IMR-90 (cell line): ENCODE results near the gene GOLGA3. TPM values are rescaled to one million over a fixed set of nuclear protein-coding genes. Genes with fewer than 3 reads are reported as not detected.
A peak's percentile ranks its signal among the peaks of the same experiment; 100 is the strongest.

Experiments used
- ATAC-seq: fragments of 200-7000 bp; cut with Tn5 transposase; 2 replicates; pipeline ENCODE4 v1.9.1; 2020; ENCODE audit warnings: low read depth, mild to moderate bottlenecking, moderate library complexity
- BruUV-seq: library from RNA; stranded (reverse); fragments of 400-500 nt; replicated peaks from 2 replicates; lab custom pipeline; 2021; lab: Mats Ljungman, UMichigan
- CTCF ChIA-PET: fragments of 300-600 bp; formaldehyde crosslinking; extraction: SDS; loops from one replicate; lab custom pipeline; 2021; ENCODE audit warnings: antibody characterized with exemption; lab: Yijun Ruan, JAX
- POLR2A ChIA-PET: fragments of 300-600 bp; sonication (Branson Sonifier 250); formaldehyde crosslinking; loops from one replicate; lab custom pipeline; 2022; ENCODE audit warnings: antibody characterized with exemption; ENCODE audit not compliant: unreplicated experiment; lab: Charles Lee
- DNase-seq: peaks from one replicate; pipeline ENCODE4 v3.0.0; 2013
- H2AFZ ChIP-seq: replicated peaks from 2 replicates; pipeline ENCODE3; 2013; ENCODE audit warnings: low read length, mild to moderate bottlenecking; ENCODE audit not compliant: poor library complexity
- H2AK5ac ChIP-seq: 2 replicates; pipeline ENCODE4 v1.6.1; 2013; ENCODE audit warnings: low read depth, low read length, inconsistent platforms
- H2AK9ac ChIP-seq: replicated peaks from 2 replicates; pipeline ENCODE3; 2013; ENCODE audit warnings: mild to moderate bottlenecking, low read depth, low read length, moderate library complexity; ENCODE audit not compliant: poor library complexity
- H2BK120ac ChIP-seq: 2 replicates; pipeline ENCODE4 v1.6.1; 2013; ENCODE audit warnings: low read depth, low read length, inconsistent platforms
- H2BK15ac ChIP-seq: 3 replicates; pipeline ENCODE4 v1.6.1; 2013; ENCODE audit warnings: low read depth, low read length, inconsistent platforms
- H2BK20ac ChIP-seq: 2 replicates; pipeline ENCODE4 v1.6.1; 2013; ENCODE audit warnings: low read depth, mild to moderate bottlenecking, inconsistent platforms, low read length, moderate library complexity
- H2BK5ac ChIP-seq: 2 replicates; pipeline ENCODE4 v1.6.1; 2013; ENCODE audit warnings: mild to moderate bottlenecking, low read depth, low read length, inconsistent platforms; ENCODE audit not compliant: poor library complexity, severe bottlenecking
- H3K14ac ChIP-seq: replicated peaks from 2 replicates; pipeline ENCODE4 v1.6.1; 2013; ENCODE audit warnings: low read depth, low read length, inconsistent platforms
- H3K18ac ChIP-seq: 2 replicates; pipeline ENCODE4 v1.6.1; 2013; ENCODE audit warnings: low read depth, low read length, control low read depth
- H3K23ac ChIP-seq: 2 replicates; pipeline ENCODE4 v1.6.1; 2013; ENCODE audit warnings: low read depth, low read length, inconsistent platforms
- H3K27ac ChIP-seq: 2 replicates; pipeline ENCODE4 v1.5.1; 2013; ENCODE audit warnings: mild to moderate bottlenecking, control low read depth, low read length; ENCODE audit not compliant: insufficient read depth
- H3K27me3 ChIP-seq: 2 replicates; pipeline ENCODE4 v1.6.1; 2013; ENCODE audit warnings: low read length; ENCODE audit not compliant: control insufficient read depth, insufficient read depth
- H3K36me3 ChIP-seq: 2 replicates; pipeline ENCODE4 v1.6.1; 2013; ENCODE audit warnings: low read length, mixed read lengths; ENCODE audit not compliant: control insufficient read depth, insufficient read depth
- H3K4ac ChIP-seq: 2 replicates; pipeline ENCODE4 v1.6.1; 2013; ENCODE audit warnings: low read depth, low read length, inconsistent platforms
- H3K4me1 ChIP-seq: 2 replicates; pipeline ENCODE4 v1.6.1; 2013; ENCODE audit warnings: low read length, mixed read lengths; ENCODE audit not compliant: control insufficient read depth, insufficient read depth
- H3K4me2 ChIP-seq: 2 replicates; pipeline ENCODE4 v1.6.1; 2013; ENCODE audit warnings: low read depth, mild to moderate bottlenecking, control low read depth, low read length, moderate library complexity
- H3K4me3 ChIP-seq: 2 replicates; pipeline ENCODE4 v1.5.1; 2013; ENCODE audit warnings: low read depth, mild to moderate bottlenecking, control low read depth, low read length, moderate library complexity; ENCODE audit not compliant: insufficient read depth
- H3K56ac ChIP-seq: 2 replicates; pipeline ENCODE4 v1.6.1; 2013; ENCODE audit warnings: low read length, inconsistent platforms; ENCODE audit not compliant: insufficient read depth; ENCODE audit errors: extremely low read depth
- H3K79me1 ChIP-seq, 2 experiments: 2 replicates each; pipeline ENCODE4 v1.6.1; 2013; ENCODE audit warnings: low read length in 2 of 2, inconsistent platforms in 1 of 2, low read depth in 1 of 2
- H3K9ac ChIP-seq: 2 replicates; pipeline ENCODE4 v1.6.1; 2013; ENCODE audit warnings: low read depth, low read length, control low read depth
- H3K9me1 ChIP-seq: 2 replicates; pipeline ENCODE4 v1.6.1; 2013; ENCODE audit warnings: low read length, inconsistent platforms; ENCODE audit not compliant: insufficient read depth
- H3K9me3 ChIP-seq: 2 replicates; pipeline ENCODE4 v1.6.1; 2013; ENCODE audit warnings: low read length; ENCODE audit not compliant: control insufficient read depth, insufficient read depth
- H4K20me1 ChIP-seq: 2 replicates; pipeline ENCODE4 v1.6.1; 2013; ENCODE audit warnings: low read length, inconsistent platforms; ENCODE audit not compliant: insufficient read depth
- H4K5ac ChIP-seq: 2 replicates; pipeline ENCODE4 v1.6.1; 2013; ENCODE audit warnings: mild to moderate bottlenecking, low read depth, low read length, control low read depth
- H4K8ac ChIP-seq, 2 experiments: 2 replicates each; pipeline ENCODE4 v1.6.1; 2013; ENCODE audit warnings: low read depth in 2 of 2, low read length in 2 of 2, control low read depth in 1 of 2, inconsistent platforms in 1 of 2
- H4K91ac ChIP-seq: 2 replicates; pipeline ENCODE4 v1.6.1; 2013; ENCODE audit warnings: low read depth, low read length, inconsistent platforms; ENCODE audit not compliant: insufficient read depth
- BHLHE40 ChIP-seq: fragments of 150-350 bp; IDR thresholded peaks from 2 replicates; pipeline ENCODE4 v1.6.1; 2016; ENCODE audit warnings: mild to moderate bottlenecking, low read depth, low read length
- CEBPB ChIP-seq: IDR thresholded peaks from 2 replicates; pipeline ENCODE4 v1.6.1; 2012; ENCODE audit warnings: low read depth, low read length, improper control_type of control experiment
- CHD1 ChIP-seq: IDR thresholded peaks from 2 replicates; pipeline ENCODE4 v1.6.1; 2012; ENCODE audit warnings: low read depth, low read length, improper control_type of control experiment
- ELK1 ChIP-seq: fragments of 150-350 bp; IDR thresholded peaks from 2 replicates; pipeline ENCODE4 v1.6.1; 2016; ENCODE audit warnings: low read depth, mild to moderate bottlenecking, low read length, moderate library complexity, borderline replicate concordance
- FOS ChIP-seq: fragments of 150-350 bp; IDR thresholded peaks from 2 replicates; pipeline ENCODE4 v1.6.1; 2016; ENCODE audit warnings: low read depth, low read length
- MAFK ChIP-seq: IDR thresholded peaks from 2 replicates; pipeline ENCODE4 v1.6.1; 2012; ENCODE audit warnings: low read depth, low read length, improper control_type of control experiment
- MAZ ChIP-seq: IDR thresholded peaks from 2 replicates; pipeline ENCODE4 v1.6.1; 2012; ENCODE audit warnings: low read depth, mild to moderate bottlenecking, low read length, improper control_type of control experiment, moderate library complexity, borderline replicate concordance
- MXI1 ChIP-seq: IDR thresholded peaks from 2 replicates; pipeline ENCODE4 v1.6.1; 2012; ENCODE audit warnings: low read depth, mild to moderate bottlenecking, low read length, moderate library complexity, borderline replicate concordance
- NFE2L2 ChIP-seq: fragments of 150-350 bp; IDR thresholded peaks from 2 replicates; pipeline ENCODE4 v1.6.1; 2016; ENCODE audit warnings: low read depth, mild to moderate bottlenecking, low read length
- POLR2A ChIP-seq: IDR thresholded peaks from 2 replicates; pipeline ENCODE4 v1.6.1; 2012; ENCODE audit warnings: mild to moderate bottlenecking, low read depth, low read length
- RAD21 ChIP-seq: IDR thresholded peaks from 2 replicates; pipeline ENCODE4 v1.6.1; 2012; ENCODE audit warnings: low read length, improper control_type of control experiment
- RCOR1 ChIP-seq: IDR thresholded peaks from 2 replicates; pipeline ENCODE4 v1.6.1; 2012; ENCODE audit warnings: mild to moderate bottlenecking, low read length, improper control_type of control experiment; ENCODE audit not compliant: insufficient replicate concordance
- RFX5 ChIP-seq: IDR thresholded peaks from 2 replicates; pipeline ENCODE4 v1.8.0; 2012; ENCODE audit warnings: low read depth, mild to moderate bottlenecking, low read length, moderate library complexity
- SMC3 ChIP-seq: fragments of 150-350 bp; IDR thresholded peaks from 2 replicates; pipeline ENCODE4 v1.6.1; 2016; ENCODE audit warnings: low read depth, mild to moderate bottlenecking, antibody characterized with exemption, low read length, moderate library complexity
- USF2 ChIP-seq: fragments of 150-350 bp; IDR thresholded peaks from 2 replicates; pipeline ENCODE4 v1.6.1; 2017; ENCODE audit warnings: mild to moderate bottlenecking, antibody characterized with exemption, low read length, low read depth
- WGBS, 2 experiments: methylation state at CpG; one replicate each; pipeline versions ENCODE4 v1.1.5 to v1.1.7; 2013; ENCODE audit warnings: missing lambda C conversion rate in 2 of 2; ENCODE audit not compliant: insufficient read length in 1 of 2; ENCODE audit errors: extremely low coverage in 2 of 2; 5-methylcytosine and 5-hydroxymethylcytosine counted together
- dilution Hi-C: fragments of 300-500 bp; cut with HindIII; formaldehyde crosslinking; loops from one replicate; pipeline ENCODE4 v1.14.3; 2018; ENCODE audit warnings: low sequenced_read_pairs; ENCODE audit not compliant: unreplicated experiment
- in situ Hi-C: fragments of 300-500 bp; cut with MboI; formaldehyde crosslinking; loops from 3 replicates; pipeline ENCODE4 v1.14.3; 2019; ENCODE audit warnings: low sequenced_read_pairs, inconsistent platforms, mixed read lengths
- intact Hi-C: fragments of 100-400 bp; cut with micrococcal nuclease; formaldehyde crosslinking; loops from 2 replicates; pipeline ENCODE4 v1.10.0; 2022
- polyA plus RNA-seq, 3 experiments: library from polyadenylated mRNA; depleted of rRNA; stranded (reverse); fragments of >200 nt; gene quantifications; 2 replicates each; pipeline ENCODE4 v1.2.3, GENCODE V29; 2012; ENCODE audit warnings: low replicate concordance in 1 of 3
- total RNA-seq: library from RNA; depleted of rRNA; stranded (reverse); fragments of >200 nt; gene quantifications from 2 replicates; pipeline ENCODE4 v1.2.3, GENCODE V29; 2012
- TF ChIP-seq, protein P1 (sequence below): conservative IDR thresholded peaks from 2 replicates; pipeline ENCODE4 v1.5.1; 2012; ENCODE audit warnings: mild to moderate bottlenecking, low read depth, low read length, improper control_type of control experiment

GOLGA3 gene
- total and polyA plus RNA-seq, 2 of the 4 experiments (the other 2 are of a cell fraction): 39.6 to 99.8 TPM

DNA sequence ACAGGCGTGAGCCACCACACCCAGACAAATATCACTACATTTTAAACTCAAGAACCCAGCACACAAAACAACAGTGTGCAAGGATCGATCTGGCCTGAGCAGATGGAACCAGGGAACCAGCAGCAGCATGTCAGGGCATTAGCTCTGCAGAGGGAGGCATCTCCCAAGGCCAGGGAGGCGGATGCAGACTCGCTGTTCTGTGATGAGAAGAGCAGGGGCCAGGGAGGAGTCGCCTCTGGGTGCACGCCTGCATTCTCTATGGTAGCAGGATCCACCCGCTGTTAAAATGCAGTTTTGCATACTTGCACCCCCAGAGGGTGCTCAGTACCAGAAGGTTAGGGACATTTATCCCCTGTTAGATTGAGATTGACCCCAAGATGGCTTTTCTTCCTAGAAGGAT lies 100.2 kb downstream of the GOLGA3 start:
- Histone ChIP-seq H3K4me3 (no peak overlapping the region), H2BK5ac (no peak overlapping the region), H2AK5ac (no peak overlapping the region), H3K9ac (no peak overlapping the region), H2AFZ (no peak overlapping the region), H4K5ac (no peak overlapping the region), H3K27me3 (no peaks in the 10 kb centered on the region), H2BK20ac (no peak overlapping the region), H3K56ac (no peak overlapping the region), H4K8ac (no peak overlapping the region), H3K36me3 (peaks cover 71% of the 10 kb centered on the region), H4K91ac (no peak overlapping the region), H2BK120ac (no peak overlapping the region), H3K79me1 (peaks cover 26 to 40% of the 10 kb centered on the region in 2 experiments), H3K4me2 (no peak overlapping the region), H3K4me1 (no peaks in the 10 kb centered on the region), H2AK9ac (peak overlapping the region; percentile 76), H3K23ac (no peak overlapping the region), H3K4ac (no peak overlapping the region), H4K20me1 (peaks cover 22% of the 10 kb centered on the region), H3K18ac (no peak overlapping the region), H3K27ac (no peak overlapping the region), H3K14ac (no peak overlapping the region), H3K9me1 (no peaks in the 10 kb centered on the region), H3K9me3 (no peaks in the 10 kb centered on the region), H2BK15ac (no peak overlapping the region)
- intact Hi-C loops: no loop called here
- ATAC-seq: no peak
- dilution Hi-C loops: no loop called here
- BruUV-seq: no TSS peak
- in situ Hi-C loops: no loop called here
- WGBS, 2 experiments: no CpG with 5 or more reads among the region's 7 CpGs
- CTCF ChIA-PET: no interaction called here
- POLR2A ChIA-PET: no interaction called here
- TF ChIP-seq BHLHE40 (no peak), USF2 (no peak), RAD21 (no peak), NFE2L2 (no peak), CEBPB (no peak), MAZ (no peak), RCOR1 (no peak), RFX5 (no peak), FOS (no peak), POLR2A (no peak), MAFK (no peak), CHD1 (no peak), ELK1 (no peak), SMC3 (no peak), MXI1 (no peak)
- TF ChIP-seq, protein P1, sequence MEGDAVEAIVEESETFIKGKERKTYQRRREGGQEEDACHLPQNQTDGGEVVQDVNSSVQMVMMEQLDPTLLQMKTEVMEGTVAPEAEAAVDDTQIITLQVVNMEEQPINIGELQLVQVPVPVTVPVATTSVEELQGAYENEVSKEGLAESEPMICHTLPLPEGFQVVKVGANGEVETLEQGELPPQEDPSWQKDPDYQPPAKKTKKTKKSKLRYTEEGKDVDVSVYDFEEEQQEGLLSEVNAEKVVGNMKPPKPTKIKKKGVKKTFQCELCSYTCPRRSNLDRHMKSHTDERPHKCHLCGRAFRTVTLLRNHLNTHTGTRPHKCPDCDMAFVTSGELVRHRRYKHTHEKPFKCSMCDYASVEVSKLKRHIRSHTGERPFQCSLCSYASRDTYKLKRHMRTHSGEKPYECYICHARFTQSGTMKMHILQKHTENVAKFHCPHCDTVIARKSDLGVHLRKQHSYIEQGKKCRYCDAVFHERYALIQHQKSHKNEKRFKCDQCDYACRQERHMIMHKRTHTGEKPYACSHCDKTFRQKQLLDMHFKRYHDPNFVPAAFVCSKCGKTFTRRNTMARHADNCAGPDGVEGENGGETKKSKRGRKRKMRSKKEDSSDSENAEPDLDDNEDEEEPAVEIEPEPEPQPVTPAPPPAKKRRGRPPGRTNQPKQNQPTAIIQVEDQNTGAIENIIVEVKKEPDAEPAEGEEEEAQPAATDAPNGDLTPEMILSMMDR: no peak
- DNase-seq: no peak
